ENCODE measurements around the gene S1PR1. TPM values are rescaled to one million over a fixed set of nuclear protein-coding genes. Genes with fewer than 3 reads are reported as not detected.
A peak's percentile ranks its signal among the peaks of the same experiment; 100 is the strongest.

S1PR1 gene
- total and polyA plus RNA-seq, 10 donors = 42.5 to 219 (median 122) TPM

GRCh38 chr1:101284622-101285218 is 47.9 kb downstream of the S1PR1 start:
- Histone ChIP-seq H3K27me3 (replicated peaks in 1 of 7) (no peaks in the 10 kb centered on the region), H3K36me3 (no peaks in the 10 kb centered on the region), H3K4me3 (no peak overlapping the region), H3K4me1 (peaks cover 5 to 59% (median 18%) of the 10 kb centered on the region in 6 donors), H3K27ac (peak overlapping the region in 4 of 8 donors; percentile 11 to 79 (median 52)), H3K9me3 (peaks cover 0 to 4% (median 0%) of the 10 kb centered on the region in 8 donors)
- 77 to 87% (median 78%) methylated on average over 5 of the region's 5 CpGs for WGBS, 5 donors
- no peak for DNase-seq
- intact Hi-C loops (cut with DNase I; ENCODE audit: low total_unique reads) = loop anchor here (5.0 kb wide), 1 partner anchor 357 kb away; no protein-coding TSS in a partner anchor
- TF ChIP-seq POLR2A (IDR thresholded peaks at IDR 0.05) (no peak), CTCF (IDR thresholded peaks at IDR 0.05 in 8 of 11, conservative IDR thresholded peaks at IDR 0.05 in 3 of 11) (no peak), POLR2AphosphoS5 (IDR thresholded peaks at IDR 0.05) (no peak)

- H3K27ac ChIP-seq = no peak overlapping the region
- intact Hi-C loops (cut with DNase I; ENCODE audit: low total_unique reads) = no loop called here
- peaks cover 0 to 4% (median 0%) of the 10 kb centered on the region in 8 donors for H3K9me3 ChIP-seq
- H3K27me3 ChIP-seq (replicated peaks in 1 of 7) = no peaks in the 10 kb centered on the region
- WGBS, 5 donors = 77 to 86% (median 85%) methylated on average over 2 of the region's 2 CpGs
- DNase-seq = no peak
- H3K4me3 ChIP-seq = no peak overlapping the region
- H3K4me1 ChIP-seq = peaks cover 11 to 70% (median 26%) of the 10 kb centered on the region in 6 donors
- TF ChIP-seq POLR2AphosphoS5 (IDR thresholded peaks at IDR 0.05) = no peak
- TF ChIP-seq POLR2A (IDR thresholded peaks at IDR 0.05) = no peak
- TF ChIP-seq CTCF (IDR thresholded peaks at IDR 0.05 in 8 of 11, conservative IDR thresholded peaks at IDR 0.05 in 3 of 11) = no peak
- H3K36me3 ChIP-seq = no peaks in the 10 kb centered on the region
Measured at GRCh38 chr1:101285922-101286570, 49.2 kb downstream of the S1PR1 start.

GRCh38 chr1:101288491-101288944 is 51.7 kb downstream of the S1PR1 start:
- TF ChIP-seq CTCF (IDR thresholded peaks at IDR 0.05 in 8 of 11, conservative IDR thresholded peaks at IDR 0.05 in 3 of 11) (peak; percentile 83 to 92 (median 90)), POLR2AphosphoS5 (IDR thresholded peaks at IDR 0.05) (no peak)
- intact Hi-C loops (cut with DNase I; ENCODE audit: low total_unique reads) = no loop called here
- H3K4me1 ChIP-seq = peaks cover 17 to 72% (median 41%) of the 10 kb centered on the region in 6 donors
- no peak for DNase-seq
- H3K27me3 ChIP-seq (replicated peaks in 1 of 7) = no peaks in the 10 kb centered on the region
- H3K36me3 ChIP-seq = no peaks in the 10 kb centered on the region
- WGBS, 5 donors = 63 to 75% (median 70%) methylated on average over 4 of the region's 4 CpGs
- H3K4me3 ChIP-seq = no peak overlapping the region
- H3K27ac ChIP-seq = peak overlapping the region in 3 of 8 donors; percentile 1 to 18 (median 4)
- peaks cover 0 to 4% (median 0%) of the 10 kb centered on the region in 8 donors for H3K9me3 ChIP-seq
